Measurements from ENCODE around the gene EML6.

EML6 gene

DNA sequence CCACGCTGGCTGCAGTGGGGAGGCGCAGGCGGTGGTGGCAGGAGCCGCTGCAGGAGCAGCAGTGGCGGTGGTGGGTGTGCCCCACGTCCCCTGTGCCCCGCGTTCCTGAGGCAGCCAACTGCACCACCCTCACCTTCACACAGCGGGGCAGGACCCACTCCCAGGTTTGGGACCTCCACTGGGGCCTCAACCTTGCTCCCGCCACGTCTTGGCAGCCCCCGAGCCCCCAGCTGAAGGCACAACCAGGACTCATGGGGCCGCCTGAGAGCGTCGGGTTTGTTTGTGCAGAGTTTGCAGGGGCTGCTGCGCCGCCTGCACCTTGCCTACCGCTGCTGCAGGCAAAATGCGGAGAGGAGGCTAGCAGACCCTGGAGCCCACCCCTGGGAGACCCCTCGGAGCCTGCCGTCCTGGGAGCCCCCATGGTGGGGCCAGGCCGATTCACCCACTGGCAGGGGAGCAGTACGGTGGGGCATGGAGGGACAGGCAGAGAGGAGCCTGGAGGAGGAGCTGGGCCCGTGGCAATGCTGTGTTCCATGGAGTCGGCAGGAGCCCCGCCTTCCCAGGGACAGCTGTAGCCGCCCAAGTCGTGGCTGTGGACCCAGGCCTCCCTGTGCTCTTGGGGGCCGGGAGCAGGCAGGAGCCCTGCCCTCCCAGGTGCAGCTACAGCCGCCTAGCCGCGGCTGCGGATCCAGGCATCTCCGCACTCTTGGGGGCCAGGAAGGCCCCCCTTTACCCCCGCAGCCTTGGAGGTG, 14.7 kb upstream of the EML6 start:
- DNase-seq = no peak

DNA sequence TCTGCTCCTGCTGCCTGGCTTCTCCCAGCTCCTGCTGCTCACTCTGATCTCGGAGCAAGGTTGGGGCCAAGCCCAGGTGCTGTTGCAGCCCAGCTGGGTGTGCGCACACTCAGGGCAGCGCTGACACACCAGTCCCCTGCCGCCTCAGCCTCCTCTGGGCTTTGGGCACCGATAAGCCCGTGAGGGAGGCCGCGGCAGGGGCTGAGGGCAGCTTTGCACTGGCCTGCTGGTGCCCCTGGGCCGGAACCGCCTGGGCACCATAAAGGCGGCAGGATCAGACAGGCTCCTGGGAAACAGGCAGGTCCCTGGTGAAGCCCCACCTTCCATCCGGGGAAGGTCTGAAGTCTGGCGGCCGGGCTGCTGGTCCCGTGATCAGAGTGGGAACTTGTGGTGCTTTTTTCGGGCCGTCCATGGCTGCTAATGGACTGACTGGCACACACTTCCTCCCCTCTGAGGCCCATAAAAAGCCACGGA, 14.1 kb upstream of the EML6 start:
- no peak for DNase-seq

DNA sequence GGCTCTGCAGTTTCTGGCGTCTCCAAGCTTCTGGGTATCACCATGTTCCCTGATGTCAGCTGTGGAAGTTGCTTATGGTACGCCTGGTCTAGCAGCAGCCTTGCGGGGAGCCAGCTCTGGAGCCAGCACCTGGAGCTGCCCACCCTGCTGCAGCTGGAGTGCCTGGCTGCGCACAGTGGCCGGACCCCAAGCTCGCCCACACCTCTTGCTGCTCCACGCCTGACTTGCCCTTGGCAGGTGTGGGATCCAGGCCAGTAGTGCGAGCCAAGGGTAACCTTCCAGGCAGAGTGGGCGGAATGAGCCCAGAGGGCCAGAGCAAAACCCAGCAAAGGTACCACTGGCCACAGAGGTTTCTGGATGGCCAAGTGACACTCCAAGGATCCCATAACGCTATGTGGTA, 13.2 kb upstream of the EML6 start:
- no peak for DNase-seq

DNA sequence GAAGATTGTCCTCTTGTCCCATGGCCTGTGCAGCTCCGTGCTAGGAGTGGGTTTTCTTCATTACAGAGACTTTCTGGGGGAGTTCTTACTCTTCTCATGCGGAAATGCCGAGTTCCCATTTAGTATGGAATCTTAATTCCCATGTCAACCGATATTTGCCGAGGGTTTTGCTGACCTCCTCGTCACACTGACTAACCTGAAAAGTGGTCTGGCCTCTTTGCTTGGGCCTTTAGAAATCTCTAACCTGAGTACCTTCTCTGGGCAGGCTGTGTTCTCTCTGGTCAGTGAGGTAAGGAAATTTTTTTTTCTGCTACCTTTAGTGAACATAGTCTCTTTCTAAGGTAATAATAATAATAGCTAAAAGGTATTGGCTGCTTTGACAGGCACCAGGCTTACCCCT, 10.9 kb upstream of the EML6 start:
- DNase-seq = no peak

DNA sequence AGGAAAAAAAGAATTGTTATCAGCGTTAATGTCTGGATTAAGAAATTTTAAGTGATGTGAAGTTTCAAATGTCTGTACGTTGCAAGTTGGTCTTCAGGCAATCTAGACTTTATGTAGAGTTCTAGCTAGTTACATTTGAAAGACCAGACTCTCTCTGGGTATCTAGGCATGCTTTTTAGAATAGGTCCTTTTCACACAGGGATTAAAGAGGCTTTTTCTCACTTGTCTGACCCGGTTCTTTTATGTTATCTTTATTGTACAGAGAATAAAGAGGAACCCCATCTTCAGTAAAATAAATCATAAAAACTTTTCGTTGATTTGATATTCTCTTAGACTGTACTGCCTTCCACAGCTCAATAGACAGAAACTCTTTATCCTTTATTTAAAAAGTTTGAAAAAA, 8.5 kb upstream of the EML6 start:
- no peak for DNase-seq

DNA sequence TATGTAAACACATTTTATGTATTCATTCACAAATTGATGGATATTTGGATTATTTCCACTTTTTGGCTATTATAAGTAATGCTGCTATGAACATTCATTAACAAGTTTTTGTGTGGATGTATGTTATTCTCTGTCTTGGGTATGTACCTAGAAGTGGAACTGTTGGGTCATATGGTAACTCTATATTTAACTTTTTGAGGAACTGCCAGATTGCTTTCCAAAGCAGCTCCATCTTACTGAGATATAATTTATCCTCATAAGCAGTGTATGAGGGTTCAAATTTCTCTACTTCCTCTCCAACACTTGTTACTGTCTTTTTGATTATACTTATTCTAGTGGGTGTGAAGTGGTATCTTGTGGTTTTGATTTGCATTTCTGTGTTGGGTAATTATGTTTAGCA, 7.1 kb upstream of the EML6 start:
- no peak for DNase-seq

DNA sequence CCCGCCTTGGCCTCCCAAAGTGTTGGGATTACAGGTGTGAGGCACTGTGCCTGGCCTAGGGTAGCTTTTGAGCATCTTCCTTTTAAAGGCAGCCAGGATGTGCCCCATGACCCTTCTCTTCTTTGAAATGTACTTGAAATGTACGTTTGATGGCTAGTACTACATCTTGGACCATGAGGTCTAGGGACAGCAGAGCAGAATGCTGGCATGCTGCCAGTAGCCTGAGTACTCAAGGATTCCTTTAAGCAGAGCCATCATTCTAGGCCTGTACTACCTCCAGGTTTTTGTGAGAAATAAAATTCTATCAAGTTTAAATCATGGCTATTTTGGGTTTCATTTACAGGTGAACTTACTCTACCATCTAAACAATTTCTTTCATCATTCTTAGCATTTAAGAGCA, 2.9 kb upstream of the EML6 start:
- DNase-seq = no peak

DNA sequence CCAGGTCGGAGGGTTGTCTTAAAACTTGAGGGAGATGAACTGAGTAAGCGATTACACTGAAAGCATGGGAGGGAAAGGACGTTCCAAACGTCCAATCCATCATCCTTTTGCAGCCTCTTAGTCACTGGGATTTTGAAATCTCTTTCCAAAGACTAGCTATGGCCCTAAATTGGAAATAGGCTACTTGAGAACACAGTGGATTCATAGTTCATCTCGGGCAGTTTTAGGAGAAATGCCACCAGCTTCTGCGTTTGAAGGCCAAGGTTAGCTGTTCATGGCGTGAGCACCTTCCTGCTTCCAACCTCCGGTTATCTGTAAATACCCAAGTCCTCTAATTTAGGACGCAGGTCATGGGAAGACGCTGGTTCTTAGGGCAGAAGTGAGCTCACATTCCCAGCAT, 821 bp upstream of the EML6 start:
- DNase-seq = no peak

DNA sequence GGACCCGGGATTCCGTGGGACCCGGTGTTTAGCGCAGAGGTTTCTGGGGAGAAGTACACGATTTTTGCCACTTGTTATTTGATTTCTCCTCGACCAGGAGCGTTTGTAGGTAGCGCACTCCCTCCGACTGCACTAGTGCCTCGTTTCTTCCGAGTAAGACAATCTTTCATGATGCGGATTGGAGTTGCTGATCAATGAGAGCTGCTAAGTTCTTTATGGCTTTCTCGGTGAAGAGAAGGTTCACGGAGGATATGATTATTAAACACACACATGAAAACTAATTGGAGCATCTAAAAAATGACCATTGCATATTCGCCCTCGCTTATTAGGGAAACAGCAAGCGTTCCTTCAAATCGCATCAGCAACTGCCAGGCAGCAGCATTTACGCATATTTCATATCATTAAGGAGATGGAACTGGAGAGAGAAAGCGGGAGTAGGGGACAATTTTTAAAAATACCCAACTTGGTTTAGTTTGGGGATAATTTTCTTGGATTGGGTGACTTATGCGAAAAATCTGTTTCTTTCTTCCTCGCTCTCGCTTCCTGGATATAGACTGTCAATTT, 616 bp downstream of the EML6 start:
- DNase-seq = peak in 1 of 2 donors; percentile 14

DNA sequence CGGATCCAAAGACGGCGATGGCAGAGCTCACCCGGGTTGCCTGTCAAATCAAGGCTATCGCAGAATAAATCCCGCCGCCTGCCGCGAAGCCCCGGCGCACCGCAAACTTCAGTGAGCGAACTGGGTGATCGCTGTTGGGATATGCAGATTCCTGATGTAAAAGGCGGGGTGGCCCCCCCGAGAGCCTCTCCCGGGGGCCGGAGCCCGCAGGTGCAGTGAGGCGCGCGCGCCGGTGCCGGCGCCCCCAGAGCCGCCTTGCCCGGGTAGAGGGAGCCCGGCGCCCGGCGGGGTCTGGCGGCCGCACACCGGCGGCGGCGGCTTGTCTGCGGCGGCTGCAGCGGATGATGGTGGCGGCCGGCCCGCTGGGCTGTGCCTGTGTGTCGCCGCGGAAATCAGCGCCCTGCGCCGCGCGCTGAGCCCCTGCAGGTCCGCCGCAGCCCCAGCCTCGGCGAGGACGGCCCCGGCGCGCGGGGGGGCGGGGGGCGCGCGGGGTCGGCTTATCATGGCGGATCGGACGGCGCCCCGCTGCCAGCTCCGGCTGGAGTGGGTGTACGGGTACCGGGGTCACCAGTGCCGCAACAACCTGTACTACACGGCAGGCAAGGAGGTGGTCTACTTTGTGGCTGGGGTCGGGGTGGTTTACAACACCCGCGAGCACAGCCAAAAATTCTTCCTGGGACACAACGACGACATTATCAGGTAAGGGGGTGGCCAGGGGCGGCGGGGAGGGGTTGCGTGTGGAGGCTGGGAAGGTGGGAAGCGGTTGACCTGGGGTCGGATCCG, 1.3 kb downstream of the EML6 start:
- peak; percentile 18 for DNase-seq

DNA sequence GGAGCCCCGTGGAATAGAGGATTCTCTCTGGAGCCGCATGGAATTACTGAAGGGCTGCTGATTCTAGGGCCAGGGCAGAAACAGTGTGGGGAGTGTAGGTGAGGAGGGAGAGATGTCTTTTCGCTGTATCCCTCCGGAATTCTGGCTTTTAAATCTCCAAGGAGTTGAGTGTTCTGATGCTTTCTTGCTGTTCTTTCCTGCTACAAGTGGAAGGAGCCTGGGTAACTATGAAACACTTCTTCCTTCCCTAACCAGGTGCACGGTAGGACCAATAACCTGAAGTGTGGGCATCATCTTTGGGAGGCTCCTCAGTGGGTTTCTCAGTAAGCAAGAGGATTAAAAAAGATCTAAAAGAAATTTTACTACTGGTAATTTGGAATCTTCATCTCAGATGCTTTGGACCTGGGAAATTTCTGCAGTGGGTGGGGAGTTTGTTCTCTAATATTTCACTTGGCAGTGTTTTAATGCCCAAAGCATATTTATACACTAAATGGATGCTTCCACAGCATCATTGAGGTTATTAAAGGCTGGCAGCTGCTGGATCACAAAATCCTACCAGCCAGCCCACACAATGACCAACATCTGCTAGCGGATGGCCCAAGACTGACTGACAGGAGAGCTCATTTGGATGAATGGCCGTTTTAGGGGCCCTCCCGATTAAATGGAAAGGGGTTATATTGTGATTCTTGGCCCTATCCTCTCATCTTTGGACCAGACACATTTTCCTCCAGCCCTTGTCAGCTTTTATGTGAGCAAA, 2.1 kb downstream of the EML6 start:
- DNase-seq = no peak

DNA sequence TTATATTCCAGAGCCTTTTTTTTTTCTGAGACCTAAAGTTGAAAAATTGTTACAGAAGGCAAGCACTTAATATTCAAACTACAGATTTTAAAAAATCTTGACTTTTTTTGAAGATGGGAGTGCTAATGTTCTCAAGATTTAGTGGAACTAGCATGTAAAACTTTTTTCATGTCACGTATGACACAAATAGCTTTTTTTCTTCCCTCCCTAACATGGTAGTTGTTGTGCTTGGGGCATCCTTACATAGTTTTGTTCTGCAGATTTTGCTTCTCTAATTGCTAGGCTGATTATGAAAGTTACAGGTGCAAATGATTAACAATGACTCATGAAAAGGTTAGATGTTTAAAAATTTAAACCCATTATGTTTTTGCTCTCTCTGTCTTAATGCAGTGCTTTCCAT, 3.0 kb downstream of the EML6 start:
- DNase-seq = no peak

DNA sequence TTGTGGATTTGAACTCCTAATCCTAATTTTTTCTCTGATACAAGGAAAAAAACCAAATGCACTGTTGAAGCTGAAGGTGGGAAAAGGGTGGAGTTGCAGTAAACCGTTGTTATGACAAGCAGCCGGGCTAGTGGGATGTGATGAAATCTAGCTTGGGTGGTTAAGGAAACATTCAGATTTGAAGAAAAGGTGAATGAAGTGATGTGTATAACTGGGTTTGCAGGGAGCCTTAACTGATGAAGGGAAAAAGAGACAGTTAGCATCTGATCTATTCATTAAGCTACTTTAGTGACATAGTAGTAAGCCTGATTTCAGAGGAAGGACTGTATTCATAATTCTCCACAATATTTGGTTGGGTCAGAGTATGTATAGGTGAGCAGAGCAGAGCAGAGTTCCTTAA, 3.5 kb downstream of the EML6 start:
- DNase-seq = no peak

DNA sequence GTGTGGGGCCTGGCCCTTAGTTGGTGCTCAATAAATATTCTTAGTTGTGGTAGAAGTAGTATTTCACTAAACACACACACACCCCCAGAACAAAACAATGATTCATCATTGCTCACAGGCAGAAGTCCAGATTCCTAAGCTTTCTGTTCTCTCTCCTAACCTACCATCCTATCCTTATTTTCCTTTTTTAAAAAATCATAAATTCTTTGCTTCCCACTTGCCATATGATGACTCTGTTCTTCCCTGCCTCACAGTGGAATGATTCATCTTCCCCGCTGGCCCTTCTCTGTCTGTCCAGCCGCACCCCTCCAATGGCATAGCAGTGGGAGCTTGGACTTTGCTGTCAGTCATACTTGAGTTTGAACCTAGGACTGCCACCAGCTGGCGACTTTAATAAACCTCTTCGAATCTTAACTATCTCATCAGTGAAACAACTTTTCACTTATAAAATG, 5.2 kb downstream of the EML6 start:
- DNase-seq = no peak

DNA sequence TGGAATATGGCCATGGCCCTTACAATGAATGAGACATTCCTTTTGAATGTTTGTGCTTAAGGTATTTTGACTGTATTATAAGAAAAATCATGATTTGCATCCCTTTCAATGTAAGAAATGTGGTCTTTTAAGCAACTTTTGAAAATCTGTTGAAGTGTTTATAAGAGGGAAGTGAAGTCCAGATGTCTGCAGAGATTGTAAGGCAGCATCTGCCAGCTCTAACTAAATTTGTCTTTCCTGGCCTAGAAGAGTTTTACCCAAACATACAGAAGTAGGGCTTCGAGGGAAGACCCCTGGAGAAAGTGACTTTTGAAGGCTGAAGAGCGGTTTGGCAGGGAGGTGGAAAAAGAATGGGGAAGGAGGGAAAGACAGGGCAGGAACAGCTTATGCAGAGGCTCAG, 12.2 kb downstream of the EML6 start:
- DNase-seq = no peak

DNA sequence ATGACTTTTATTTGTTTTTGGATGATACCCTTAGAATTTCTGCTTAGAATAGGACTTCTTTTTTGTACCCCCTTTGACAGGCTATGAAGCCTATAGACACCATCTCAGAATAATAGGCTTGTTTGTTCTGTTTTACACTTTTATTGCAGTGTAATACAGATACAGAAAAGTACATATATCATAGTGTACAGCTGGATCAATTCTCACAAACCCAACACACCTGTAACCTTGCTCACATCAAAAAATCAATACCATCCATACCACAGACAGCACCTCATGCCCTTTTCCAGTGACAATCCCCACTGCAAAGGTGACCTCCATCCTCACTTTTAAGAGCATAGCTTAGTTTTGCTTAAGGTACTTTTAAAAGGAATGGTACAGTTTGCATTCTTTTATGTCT, 14.8 kb downstream of the EML6 start:
- no peak for DNase-seq

DNA sequence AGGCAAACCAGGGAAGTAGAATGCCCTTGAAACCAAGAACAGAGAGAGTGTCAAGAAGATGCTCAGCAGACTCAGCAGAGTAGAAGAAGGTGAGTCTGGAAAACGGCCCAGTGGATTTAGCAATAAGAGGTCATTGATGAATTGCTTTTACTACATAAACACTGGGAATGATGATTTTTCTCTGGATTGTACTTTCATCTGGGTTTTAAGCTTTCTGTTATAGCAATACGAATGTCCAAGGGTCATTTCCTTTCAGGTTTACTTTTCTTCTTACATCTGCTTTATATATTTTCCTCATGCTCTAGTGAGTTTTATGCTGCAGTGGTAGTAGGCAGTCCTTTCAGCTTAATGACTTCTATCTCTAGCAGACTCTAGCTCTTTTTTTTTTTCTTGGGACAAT, 16.9 kb downstream of the EML6 start:
- no peak for DNase-seq

DNA sequence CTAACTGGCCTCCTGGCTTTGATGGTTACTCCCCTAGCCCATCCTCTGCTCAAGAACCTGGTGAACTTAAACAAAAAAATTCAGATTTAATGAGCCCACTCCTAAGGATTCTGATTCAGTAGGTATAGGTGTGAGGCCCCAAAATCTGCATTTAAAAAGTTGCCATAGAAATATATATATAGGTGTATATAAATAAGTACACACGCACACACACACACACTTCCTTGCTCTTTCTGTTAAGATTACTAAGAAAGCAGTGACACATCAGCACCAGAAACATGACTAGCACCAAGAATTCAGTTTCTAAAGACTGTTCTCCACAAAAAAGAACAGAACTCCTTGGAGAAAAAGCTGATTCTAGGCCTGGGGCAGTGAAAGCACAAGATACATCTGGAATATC, 17.8 kb downstream of the EML6 start:
- DNase-seq = no peak

DNA sequence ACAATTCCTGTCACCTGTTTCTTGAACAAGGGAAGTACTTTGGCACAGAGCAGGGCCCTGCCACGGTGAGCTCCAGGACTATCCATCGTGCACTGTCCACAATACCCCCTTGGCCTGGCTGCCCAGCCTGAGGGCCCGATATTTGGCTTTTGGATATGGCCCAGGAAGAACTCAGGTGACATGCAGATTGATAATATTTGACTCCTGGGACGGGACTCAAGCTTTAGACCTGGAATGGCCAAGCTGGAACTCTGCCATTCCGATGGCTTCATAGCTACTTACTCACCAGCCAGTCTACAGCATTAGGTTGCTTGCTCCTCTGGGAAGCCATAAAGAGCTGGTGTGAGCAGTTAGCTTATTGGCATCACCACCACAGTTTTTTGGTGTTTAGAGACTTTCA, 26.6 kb downstream of the EML6 start:
- DNase-seq = no peak

DNA sequence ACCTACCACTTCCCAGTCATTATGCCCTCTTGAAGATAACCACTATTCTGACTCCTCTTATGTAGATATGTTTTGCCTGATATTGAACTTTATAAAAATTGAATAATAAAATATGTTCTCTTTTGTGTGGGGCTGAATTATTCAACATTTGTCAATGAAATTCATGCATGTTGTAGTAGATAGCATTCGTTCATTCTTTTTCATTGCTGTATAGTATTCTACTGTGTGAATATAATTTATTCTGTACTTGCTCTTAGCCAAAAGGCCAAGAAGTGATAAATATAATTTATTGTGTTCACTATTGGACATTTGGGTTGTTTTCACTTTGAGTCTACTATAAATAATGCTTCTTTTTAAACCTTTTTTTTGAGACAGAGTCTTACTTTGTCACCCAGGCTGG, 29.0 kb downstream of the EML6 start:
- no peak for DNase-seq

DNA sequence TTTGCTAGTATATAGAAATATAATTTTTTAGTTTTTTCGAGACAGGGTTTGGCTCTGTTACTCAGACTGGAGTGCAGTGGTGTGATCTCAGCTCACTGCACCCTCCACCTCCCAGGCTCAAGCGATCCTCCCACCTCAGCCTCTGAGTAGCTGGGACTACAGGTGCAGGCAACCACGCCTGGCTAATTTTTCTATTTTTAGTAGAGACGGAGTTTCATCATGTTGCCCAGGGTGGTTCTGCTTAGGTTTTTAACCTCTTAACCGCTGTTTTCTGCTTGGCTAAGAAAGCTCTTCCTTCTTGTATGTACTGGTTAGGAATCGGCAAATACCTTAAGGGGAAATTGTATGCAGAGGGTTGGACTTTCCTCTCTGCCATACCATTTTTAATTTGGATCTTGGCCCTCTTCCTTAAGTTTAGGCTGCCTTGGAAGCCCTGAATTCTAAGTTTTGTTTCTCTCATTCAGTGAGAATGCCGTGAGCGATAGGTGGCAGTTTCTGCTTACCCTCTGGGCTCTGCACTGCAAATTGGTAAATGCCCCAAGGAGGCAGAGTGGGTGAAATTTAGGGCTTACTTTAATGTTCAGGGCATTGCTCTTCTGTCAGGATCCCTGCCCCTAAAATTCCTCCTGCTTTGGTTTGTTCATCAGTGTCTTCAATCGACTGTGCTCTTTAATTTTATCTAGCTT, 32.3 kb downstream of the EML6 start:
- DNase-seq = no peak

DNA sequence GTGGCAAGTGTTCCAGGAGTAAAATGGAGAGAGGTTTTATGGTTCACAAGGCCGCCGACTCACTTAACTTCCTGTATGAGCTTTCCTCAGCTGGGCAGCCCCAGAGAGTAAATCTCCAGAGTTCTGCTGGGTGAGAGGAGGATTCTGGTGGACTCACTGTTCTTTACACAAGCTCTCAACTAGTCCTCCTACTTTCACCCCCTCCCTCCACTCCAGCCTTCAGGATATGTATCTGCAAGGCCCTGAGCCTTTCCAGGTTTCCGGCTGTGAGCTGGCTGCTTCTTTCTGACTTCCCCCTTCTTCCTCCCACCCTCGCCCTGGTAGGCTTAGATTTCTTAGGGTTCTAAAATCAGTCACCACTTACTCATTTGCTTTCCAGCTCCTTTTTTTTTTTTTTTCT, 34.0 kb downstream of the EML6 start:
- no peak for DNase-seq

DNA sequence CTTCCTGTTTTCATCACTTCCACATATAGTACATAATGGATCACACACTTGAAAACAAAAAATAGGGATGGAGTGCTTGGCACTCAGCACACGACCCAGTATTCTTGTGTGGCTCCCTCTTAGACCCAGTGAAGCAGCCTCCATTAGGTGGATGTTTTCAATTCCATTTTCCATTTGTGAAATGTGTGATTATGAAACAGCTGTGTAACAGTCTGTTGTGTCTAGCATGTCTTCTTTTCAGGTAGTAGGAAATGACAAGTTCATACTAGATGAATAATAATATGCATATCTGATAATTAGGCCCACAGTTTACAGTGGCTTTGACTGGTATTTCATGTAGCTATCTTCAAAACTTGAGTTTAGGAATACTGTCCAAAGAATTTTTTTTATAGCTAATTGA, 35.5 kb downstream of the EML6 start:
- no peak for DNase-seq

Data from activated CD4-positive, alpha-beta T cell treated with anti-CD3 and anti-CD28 coated beads for 4 hours (primary cell).